Activated CD4-positive, alpha-beta T cell treated with anti-CD3 and anti-CD28 coated beads for 24 hours (primary cell): ENCODE results near the gene PON3.

Experiments
- DNase-seq, 2 donors: peaks; one replicate each; pipeline ENCODE4 v3.0.0-alpha.2; 2020; ENCODE audit warnings: low read depth in 2 of 2

Gene PON3

GRCh38 chr7:95396136-95397032 lies at the start of gene PON3:
Gene PON3, minus strand, starts transcription at chr7:95396375. Its CDS starts 25 bp downstream, at chr7:95396350.
- no peak for DNase-seq

GRCh38 chr7:95444796-95445195 lies 48.6 kb upstream of the PON3 start:
- DNase-seq = no peak

- no peak for DNase-seq
Measured at GRCh38 chr7:95441042-95441823, 45.1 kb upstream of the PON3 start.

GRCh38 chr7:95440394-95441038 lies 44.3 kb upstream of the PON3 start:
- no peak for DNase-seq

- DNase-seq = no peak
Measured at GRCh38 chr7:95436407-95436806, 40.2 kb upstream of the PON3 start.

- no peak for DNase-seq
Measured at GRCh38 chr7:95435422-95435780, 39.2 kb upstream of the PON3 start.

GRCh38 chr7:95434557-95435421 lies 38.6 kb upstream of the PON3 start, which contains the start of gene PON2:
Gene PON2, minus strand, starts transcription at chr7:95435028. Its CDS starts 77 bp downstream, at chr7:95434951.
- DNase-seq = peak in 1 of 2 donors; percentile 22

- DNase-seq = no peak
Measured at GRCh38 chr7:95433952-95434556, 37.9 kb upstream of the PON3 start.

GRCh38 chr7:95433129-95433528 lies 37.0 kb upstream of the PON3 start:
- DNase-seq = no peak

GRCh38 chr7:95432606-95433005 lies 36.4 kb upstream of the PON3 start:
- DNase-seq = no peak

- DNase-seq = no peak
Measured at GRCh38 chr7:95430864-95431263, 34.7 kb upstream of the PON3 start.

GRCh38 chr7:95429241-95429990 lies 33.2 kb upstream of the PON3 start:
- no peak for DNase-seq

GRCh38 chr7:95427914-95428516 lies 31.8 kb upstream of the PON3 start:
- no peak for DNase-seq

- no peak for DNase-seq
Measured at GRCh38 chr7:95427166-95427565, 31.0 kb upstream of the PON3 start.

GRCh38 chr7:95425694-95426093 lies 29.5 kb upstream of the PON3 start:
- DNase-seq = no peak

- no peak for DNase-seq
Measured at GRCh38 chr7:95424716-95425115, 28.5 kb upstream of the PON3 start.

GRCh38 chr7:95421847-95422444 lies 25.8 kb upstream of the PON3 start:
- DNase-seq = no peak

GRCh38 chr7:95421000-95421846 lies 25.0 kb upstream of the PON3 start:
- DNase-seq = no peak
